Renal pelvis (tissue), 4 donors: Measurements from ENCODE around the gene ALB. TPM values are rescaled to one million over a fixed set of nuclear protein-coding genes. Genes with fewer than 3 reads are reported as not detected.

Source experiments
- DNase-seq: peaks from one replicate; pipeline ENCODE4 v3.0.0-alpha.2; 2013
- polyA plus RNA-seq, 3 donors: library from polyadenylated mRNA; unstranded; fragments of 120-200 nt; gene quantifications; one replicate each; pipeline ENCODE4 v1.2.1, GENCODE V29; 2013; ENCODE audit not compliant: insufficient read length in 3 of 3

ALB gene
- polyA plus RNA-seq, 3 donors, result 2.2 to 3.3 (median 2.2) TPM

DNA sequence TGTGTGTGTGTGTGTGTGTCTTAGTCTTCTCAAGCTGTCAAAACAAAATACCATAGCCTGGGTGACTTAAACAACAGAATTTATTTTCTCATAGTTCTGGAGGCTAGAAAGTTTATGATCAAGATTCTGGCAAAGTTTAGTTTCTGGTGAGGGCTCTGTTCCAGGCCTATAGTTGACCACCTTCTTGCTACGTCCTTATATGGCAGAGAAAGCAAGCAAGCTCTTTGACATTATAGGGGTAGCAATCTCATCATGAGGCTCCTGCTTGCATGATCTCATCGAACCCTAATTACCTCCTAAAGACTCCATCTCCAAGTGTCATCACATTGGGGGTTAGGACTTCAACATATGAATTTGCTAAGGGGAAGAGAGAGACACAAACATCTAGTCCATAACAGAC, 25.0 kb downstream of the ALB start:
- DNase-seq, result no peak

DNA sequence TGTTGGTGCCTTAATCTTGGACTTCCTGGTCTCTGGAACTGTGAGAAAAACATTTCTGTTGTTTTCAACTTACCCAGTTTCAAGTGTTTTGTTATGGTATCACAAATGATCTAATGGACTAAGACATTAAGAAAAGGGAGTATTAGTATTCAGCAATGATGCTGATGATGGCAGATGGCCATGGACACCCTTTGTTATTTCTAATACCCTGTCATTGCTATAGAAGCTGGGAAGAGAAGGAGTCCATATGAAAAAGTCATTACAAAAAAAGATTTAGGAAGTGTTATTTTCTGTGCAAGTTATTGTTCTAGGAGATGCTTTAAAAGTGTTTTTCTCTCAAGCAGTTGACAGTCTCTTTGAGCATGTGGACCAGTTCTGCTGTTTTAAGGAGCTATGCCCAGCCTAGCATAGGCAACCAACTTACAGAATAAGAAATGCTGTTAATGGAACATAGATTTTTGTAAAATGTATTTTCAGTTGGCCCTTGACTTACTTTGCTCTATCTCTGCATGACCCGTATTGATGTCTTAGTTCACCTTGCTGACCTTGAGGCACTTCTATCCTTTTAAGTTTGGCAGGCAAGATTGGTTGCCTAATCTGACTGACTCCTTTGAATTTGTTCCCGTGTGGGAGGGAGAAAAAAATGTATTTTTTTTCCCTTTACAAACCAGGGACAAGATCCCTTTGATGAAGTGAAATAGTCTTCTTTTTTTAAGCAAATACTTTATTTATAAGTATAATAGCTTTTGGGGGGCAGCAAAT, 25.9 kb downstream of the ALB start:
- no peak for DNase-seq

DNA sequence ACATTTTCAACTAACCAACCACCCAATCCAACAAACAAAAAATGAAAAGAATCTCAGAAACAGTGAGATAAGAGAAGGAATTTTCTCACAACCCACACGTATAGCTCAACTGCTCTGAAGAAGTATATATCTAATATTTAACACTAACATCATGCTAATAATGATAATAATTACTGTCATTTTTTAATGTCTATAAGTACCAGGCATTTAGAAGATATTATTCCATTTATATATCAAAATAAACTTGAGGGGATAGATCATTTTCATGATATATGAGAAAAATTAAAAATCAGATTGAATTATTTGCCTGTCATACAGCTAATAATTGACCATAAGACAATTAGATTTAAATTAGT, 27.7 kb downstream of the ALB start:
- no peak for DNase-seq

DNA sequence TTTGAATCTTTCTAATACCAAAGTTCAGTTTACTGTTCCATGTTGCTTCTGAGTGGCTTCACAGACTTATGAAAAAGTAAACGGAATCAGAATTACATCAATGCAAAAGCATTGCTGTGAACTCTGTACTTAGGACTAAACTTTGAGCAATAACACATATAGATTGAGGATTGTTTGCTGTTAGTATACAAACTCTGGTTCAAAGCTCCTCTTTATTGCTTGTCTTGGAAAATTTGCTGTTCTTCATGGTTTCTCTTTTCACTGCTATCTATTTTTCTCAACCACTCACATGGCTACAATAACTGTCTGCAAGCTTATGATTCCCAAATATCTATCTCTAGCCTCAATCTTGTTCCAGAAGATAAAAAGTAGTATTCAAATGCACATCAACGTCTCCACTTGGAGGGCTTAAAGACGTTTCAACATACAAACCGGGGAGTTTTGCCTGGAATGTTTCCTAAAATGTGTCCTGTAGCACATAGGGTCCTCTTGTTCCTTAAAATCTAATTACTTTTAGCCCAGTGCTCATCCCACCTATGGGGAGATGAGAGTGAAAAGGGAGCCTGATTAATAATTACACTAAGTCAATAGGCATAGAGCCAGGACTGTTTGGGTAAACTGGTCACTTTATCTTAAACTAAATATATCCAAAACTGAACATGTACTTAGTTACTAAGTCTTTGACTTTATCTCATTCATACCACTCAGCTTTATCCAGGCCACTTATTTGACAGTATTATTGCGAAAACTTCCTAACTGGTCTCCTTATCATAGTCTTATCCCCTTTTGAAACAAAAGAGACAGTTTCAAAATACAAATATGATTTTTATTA, 28.3 kb downstream of the ALB start:
- no peak for DNase-seq

DNA sequence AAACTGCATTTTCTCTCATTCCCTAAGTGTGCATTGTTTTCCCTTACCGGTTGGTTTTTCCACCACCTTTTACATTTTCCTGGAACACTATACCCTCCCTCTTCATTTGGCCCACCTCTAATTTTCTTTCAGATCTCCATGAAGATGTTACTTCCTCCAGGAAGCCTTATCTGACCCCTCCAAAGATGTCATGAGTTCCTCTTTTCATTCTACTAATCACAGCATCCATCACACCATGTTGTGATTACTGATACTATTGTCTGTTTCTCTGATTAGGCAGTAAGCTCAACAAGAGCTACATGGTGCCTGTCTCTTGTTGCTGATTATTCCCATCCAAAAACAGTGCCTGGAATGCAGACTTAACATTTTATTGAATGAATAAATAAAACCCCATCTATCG, 29.1 kb downstream of the ALB start:
- DNase-seq, result no peak

DNA sequence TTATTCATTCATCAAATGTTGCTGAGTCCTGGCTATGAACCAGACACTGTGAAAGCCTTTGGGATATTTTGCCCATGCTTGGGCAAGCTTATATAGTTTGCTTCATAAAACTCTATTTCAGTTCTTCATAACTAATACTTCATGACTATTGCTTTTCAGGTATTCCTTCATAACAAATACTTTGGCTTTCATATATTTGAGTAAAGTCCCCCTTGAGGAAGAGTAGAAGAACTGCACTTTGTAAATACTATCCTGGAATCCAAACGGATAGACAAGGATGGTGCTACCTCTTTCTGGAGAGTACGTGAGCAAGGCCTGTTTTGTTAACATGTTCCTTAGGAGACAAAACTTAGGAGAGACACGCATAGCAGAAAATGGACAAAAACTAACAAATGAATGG, 30.2 kb downstream of the ALB start:
- DNase-seq, result no peak

DNA sequence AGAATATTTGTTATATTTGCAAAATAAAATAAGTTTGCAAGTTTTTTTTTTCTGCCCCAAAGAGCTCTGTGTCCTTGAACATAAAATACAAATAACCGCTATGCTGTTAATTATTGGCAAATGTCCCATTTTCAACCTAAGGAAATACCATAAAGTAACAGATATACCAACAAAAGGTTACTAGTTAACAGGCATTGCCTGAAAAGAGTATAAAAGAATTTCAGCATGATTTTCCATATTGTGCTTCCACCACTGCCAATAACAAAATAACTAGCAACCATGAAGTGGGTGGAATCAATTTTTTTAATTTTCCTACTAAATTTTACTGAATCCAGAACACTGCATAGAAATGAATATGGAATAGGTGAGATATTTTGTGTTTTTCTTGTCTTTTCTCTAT, 31.9 kb downstream of the ALB start, which contains the start of gene AFP:
AFP (plus strand) TSS at position 238 of the 400 bp plus-strand sequence; CDS start at position 280, 42 bp downstream.
- DNase-seq, result no peak

DNA sequence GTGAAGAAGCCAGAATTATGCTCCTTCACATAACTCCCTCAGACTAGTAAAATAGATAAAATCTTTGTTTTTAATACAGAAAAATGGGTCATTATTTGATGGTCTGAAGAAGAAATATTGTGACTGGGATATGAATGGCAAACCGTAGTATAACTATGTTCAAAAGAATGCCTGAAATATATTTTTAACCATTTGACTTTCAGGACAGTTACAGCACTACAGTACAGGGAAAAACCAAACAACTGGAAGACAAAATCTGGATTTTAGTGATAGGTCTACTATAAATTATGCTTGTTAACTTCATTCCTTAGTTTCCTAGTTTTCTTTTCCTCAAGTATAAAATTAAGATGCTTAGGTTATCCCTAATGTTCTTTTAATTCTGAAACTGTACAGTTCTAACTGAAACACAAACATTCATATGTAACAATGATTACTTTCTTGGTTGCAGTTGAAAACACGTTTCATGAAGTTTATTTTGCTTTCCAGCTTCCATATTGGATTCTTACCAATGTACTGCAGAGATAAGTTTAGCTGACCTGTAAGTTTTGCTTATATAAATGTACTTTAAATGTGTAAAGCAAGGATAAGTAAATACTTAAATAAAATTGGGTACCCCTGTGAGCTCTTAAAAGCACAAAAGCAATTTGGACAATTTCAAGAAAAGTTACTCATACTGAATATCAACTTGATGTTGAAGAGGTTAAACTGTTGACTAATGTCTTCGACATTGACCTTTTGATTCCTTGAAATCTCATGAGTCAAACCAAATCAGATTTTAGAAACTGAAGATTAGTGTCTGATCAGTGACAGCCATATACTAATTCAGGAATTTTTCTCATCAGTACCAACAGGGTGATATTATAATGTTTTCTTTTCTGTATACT, 32.8 kb downstream of the ALB start:
- DNase-seq, result no peak

DNA sequence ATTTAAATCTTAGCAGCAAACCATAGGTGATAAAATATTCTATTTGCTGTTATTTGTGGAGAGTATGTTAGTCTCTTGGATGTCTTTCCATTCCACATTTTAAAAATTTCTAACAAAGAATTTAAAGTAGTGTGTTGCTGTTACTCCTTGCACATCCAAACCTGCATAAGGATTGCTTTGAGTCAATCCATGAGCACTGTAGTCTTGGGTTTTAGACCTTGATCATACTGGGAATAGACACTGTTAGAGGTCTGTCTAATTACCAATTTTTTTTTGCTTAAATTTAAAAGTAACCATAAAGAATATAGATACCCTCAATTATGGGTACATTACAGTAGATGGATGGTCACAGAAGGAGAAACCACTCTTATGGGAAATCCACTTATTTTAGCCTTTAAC, 33.5 kb downstream of the ALB start:
- DNase-seq, result no peak

DNA sequence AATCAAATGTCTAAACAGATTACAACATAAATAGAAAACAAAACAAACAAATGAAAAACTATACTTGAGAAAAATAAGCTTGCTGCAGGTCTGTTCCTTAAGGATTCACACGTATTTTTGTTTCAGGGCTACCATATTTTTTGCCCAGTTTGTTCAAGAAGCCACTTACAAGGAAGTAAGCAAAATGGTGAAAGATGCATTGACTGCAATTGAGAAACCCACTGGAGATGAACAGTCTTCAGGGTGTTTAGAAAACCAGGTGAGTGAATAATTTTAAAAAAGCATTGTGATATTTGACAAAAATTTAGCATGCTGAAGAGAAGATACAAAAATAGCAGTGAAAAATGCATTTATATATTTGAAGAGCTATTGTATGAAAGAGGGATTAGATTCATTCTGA, 34.0 kb downstream of the ALB start:
- DNase-seq, result no peak

DNA sequence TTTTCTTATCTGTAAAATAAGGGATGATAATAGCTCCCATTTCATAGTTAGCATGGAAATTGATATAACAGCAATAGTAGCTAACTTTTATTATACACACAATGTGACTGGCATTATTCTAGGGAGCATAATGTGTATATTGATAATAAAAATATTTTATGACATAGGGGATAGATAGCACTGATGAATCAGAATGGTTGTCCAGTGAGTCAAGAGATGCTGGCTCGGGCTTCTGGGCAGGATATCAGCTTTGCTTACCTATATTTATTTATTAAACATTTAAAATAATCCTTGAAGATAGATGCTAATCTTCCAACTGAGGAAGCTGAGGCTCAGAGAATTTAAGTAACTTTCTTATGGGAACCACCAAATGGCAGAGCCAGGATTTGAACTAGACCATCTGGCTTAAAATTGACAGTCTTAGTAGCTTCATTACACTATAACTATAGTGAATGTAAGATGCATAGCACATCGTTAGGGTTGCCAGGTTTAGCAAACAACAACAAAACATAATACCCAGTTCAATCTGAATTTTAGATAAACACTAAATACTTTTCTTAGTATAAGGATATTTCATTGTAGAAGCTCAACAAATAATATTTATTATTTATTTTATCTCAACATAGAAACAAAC, 34.6 kb downstream of the ALB start:
- DNase-seq, result no peak

DNA sequence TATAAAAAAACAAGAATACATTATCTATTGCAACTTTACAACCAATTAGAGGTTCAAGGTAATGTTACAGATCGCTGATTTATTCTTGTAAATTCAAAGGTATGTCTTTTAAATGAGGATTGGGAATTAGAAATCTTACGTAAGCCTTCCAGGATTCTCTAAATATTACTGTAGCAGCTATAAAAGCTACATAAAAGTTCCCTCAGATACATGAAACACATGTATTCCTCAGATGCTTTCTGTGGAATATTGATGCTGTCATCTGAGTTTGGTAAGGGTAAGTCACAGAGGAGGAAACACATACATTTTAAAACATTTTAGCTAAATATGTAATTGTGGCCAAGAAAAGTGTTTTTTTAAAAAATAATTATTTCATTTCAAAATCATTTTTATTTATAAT, 35.4 kb downstream of the ALB start:
- DNase-seq, result no peak

DNA sequence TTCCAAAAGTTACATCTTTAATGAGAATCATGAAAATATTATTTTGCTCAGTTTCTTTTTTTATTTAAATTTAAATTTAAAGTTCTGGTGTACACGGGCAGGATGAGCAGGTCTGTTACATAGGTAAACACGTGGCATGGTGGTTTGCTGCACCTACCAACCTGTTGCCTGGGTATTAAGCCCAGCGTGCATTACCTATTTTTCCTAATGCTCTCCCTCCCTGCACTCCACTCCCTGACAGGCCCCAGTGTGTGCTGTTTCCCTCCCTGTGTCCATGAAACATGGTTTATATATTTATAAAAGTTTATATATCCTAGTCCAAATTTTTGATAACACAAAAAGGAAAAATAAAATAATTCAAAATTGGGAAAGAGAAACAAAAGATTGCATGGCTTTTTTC, 35.9 kb downstream of the ALB start:
- no peak for DNase-seq

DNA sequence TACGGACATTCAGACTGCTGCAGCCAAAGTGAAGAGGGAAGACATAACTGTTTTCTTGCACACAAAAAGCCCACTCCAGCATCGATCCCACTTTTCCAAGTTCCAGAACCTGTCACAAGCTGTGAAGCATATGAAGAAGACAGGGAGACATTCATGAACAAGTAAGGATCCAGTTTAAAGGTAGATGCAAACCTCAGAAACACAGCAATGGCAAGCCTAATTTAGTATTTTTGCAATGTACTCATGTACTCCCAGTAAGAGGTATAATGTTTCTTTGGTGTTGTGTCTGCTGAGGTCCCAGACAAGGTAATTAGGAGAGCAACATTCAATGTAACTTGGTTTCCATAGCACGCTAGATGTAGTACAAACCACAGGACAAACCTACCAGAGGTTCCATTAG, 36.6 kb downstream of the ALB start:
- DNase-seq, result no peak

DNA sequence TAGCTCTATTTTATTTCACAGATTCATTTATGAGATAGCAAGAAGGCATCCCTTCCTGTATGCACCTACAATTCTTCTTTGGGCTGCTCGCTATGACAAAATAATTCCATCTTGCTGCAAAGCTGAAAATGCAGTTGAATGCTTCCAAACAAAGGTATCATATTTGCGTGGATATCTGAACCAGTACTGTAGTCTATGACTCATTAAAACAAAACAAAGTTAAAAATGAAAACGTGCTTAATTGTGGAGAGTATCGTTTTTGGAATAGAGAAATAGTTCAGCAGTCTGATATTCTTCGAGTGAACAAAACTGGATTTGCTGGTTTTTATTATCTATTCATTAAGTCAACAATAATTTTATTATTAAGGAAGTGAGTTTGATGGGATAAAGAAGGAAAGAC, 38.2 kb downstream of the ALB start:
- no peak for DNase-seq

DNA sequence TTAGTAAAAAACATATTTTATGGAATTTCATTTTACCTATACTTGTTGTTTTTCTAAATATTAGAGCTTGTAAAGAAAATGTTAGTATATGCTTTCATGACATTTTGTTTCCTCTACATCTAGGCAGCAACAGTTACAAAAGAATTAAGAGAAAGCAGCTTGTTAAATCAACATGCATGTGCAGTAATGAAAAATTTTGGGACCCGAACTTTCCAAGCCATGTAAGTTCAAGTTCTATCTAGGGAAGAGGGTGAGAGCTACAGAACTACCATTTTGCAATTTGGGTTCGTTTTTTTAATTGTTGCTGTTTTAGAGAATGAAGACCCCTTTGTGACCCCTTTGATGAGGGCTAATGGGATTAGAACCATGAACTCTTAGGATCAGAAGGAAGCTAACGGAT, 39.1 kb downstream of the ALB start:
- no peak for DNase-seq

DNA sequence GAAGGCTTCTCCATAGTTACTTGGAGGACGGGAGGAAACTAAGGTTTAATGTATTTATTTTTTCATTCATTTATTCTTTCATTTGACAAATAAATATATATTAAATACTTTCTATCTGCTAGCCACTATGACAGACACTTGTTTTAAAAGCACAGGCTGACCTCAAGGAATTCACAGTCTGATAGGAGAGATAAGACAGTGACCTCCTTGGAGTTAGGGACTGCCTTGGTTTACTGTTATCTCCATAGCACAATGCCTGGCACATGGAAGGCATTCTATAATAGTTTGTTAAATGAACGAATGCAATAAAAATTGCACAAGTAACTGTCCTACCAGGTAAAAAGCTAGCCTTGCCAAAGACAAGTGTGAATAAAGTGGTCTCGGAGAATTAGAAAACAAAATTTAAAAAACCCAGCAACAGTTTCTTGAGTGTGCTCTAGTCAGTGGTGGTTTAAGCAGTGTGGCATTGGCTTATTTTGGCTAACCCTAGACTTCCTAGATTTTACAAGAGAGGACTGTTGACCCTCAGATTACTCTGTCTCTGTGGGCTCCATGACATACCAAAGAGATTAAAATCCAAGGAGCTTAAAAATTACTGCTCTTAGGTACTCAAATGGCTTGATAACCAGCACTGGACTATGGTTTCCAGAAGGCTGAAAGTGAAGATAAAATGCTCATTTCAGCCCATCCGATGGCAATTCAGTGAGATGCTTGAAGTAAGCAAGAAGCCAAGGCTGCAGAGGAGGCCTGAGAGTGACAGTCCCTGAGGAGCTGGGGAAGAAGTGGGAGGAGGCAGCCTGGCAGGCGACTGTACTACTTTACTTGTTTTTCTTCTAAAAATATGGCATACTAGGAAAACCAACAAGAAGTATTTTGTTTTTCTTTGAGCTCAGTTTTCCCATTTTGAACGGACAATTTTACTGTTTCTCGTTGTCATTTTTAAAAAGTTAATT, 41.6 kb downstream of the ALB start:
- no peak for DNase-seq

DNA sequence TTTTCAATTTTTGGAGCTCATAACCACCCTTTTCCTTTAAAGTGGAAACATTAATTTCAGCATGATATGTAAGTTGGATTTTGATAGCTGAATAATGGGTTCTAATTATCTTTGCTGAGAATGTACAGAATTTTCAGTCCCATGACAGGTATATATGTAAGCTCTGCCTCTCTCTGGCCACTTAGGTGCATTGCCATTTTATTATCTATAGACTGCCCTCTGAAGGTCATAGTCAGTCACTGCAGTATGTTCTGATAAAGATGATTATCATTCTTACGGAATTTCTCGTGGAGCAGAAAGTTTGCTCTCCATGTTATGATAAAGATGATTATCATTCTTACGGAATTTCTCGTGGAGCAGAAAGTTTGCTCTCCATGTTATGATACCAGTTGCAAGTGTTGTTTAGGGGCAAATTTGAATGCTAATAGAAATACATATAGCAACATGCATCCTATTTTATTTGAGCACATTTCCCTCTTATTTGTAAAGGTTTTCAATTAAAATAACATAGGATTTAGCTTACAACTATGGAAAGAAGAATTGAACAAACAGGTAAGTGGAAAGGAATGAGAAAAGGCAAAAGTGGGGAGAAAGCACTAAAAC, 42.4 kb downstream of the ALB start:
- DNase-seq, result peak; percentile 8

DNA sequence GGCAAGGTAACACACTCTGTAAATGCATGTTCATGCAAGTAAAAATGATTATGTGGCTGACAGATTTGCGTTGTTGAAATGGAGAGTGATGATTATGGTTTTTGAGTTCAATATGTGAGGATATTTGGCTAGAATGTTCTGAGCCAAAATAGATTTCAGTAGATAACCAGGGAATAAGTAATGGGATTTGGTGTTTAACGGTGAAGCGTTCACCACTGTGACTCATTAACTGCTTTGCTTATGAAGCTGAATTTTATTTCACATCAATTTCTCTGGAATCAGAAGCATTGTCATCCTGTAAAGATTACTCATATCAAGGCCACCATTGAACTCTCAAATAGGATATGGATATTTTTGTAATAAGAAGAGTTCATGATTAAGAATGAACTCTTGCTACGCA, 43.6 kb downstream of the ALB start:
- DNase-seq, result no peak

DNA sequence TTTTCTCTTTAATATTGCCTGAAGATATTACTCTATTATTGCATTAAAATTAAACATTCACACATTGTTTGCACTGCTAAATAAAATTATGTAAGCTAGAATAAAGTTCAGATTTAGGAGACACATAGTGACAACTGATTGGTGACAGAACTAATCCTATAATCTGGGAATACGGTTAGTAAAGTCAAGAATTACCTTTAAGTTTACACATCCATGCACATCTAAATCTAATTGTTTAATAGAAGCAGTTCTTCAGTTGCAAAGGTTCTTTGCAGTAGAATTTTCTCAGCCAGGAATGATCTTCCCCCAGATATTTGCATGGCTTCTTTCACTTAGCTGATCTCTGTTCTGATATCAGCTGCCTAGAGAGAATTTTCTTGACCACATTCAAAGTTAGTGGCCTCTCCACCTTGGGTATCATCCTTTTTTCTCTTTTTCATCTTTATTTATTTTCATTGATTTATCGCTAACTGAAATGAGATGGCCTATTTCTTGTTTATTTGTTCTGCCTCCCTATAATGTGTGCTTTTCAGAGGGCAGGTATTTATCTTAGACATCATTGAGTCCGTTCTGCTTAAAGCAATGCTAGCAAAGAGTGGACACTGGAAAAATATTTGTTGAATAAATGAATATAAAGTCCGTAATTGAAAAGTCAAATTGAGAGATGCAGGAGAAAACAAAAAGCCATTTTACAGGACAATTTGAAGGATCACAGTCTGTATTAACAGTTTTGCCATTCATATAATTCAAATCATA, 44.5 kb downstream of the ALB start:
- DNase-seq, result no peak
